ENCODE data around the gene ARAP1. TPM values are rescaled to one million over a fixed set of nuclear protein-coding genes. Genes with fewer than 3 reads are reported as not detected.
A peak's percentile ranks its signal among the peaks of the same experiment; 100 is the strongest.

Gene ARAP1
- total and polyA plus RNA-seq, 7 donors: 31.9 to 135 (median 61.5) TPM

GRCh38 chr11:72782081-72782920 is 30.1 kb upstream of the ARAP1 start:
- peaks cover 3 to 23% (median 20%) of the 10 kb centered on the region in 4 donors for H3K4me1 ChIP-seq
- 13 to 52% methylated on average over 14 of the region's 14 CpGs for WGBS, 2 donors
- no peaks in the 10 kb centered on the region for H3K36me3 ChIP-seq
- no peak for DNase-seq
- H3K27ac ChIP-seq: peak overlapping the region in 1 of 4 donors; percentile 62
- H3K27me3 ChIP-seq: no peaks in the 10 kb centered on the region
- no peaks in the 10 kb centered on the region for H3K9me3 ChIP-seq
- intact Hi-C loops (cut with DNase I): no loop called here
- H3K4me3 ChIP-seq: peak overlapping the region; percentile 33 to 75 (median 66)
- TF ChIP-seq CTCF (IDR thresholded peaks at IDR 0.05) (no peak), POLR2AphosphoS5 (IDR thresholded peaks at IDR 0.05) (no peak), EP300 (IDR thresholded peaks at IDR 0.05) (no peak), POLR2A (IDR thresholded peaks at IDR 0.05) (no peak)

GRCh38 chr11:72781313-72782080 is 29.3 kb upstream of the ARAP1 start:
- peak overlapping the region; percentile 57 to 75 (median 66) for H3K4me3 ChIP-seq
- no peak for DNase-seq
- H3K27ac ChIP-seq: peak overlapping the region in 2 of 4 donors; percentile 51 to 62
- H3K9me3 ChIP-seq: no peaks in the 10 kb centered on the region
- 1 to 2% methylated on average over 89 of the region's 89 CpGs for WGBS, 2 donors
- intact Hi-C loops (cut with DNase I): no loop called here
- peaks cover 3 to 23% (median 20%) of the 10 kb centered on the region in 4 donors for H3K4me1 ChIP-seq
- no peaks in the 10 kb centered on the region for H3K27me3 ChIP-seq
- TF ChIP-seq EP300 (IDR thresholded peaks at IDR 0.05) (no peak), CTCF (IDR thresholded peaks at IDR 0.05) (no peak), POLR2AphosphoS5 (IDR thresholded peaks at IDR 0.05) (no peak), POLR2A (IDR thresholded peaks at IDR 0.05) (no peak)
- H3K36me3 ChIP-seq: no peaks in the 10 kb centered on the region

- peaks cover 3 to 23% (median 20%) of the 10 kb centered on the region in 4 donors for H3K4me1 ChIP-seq
- H3K36me3 ChIP-seq: no peaks in the 10 kb centered on the region
- no peak for DNase-seq
- TF ChIP-seq CTCF (IDR thresholded peaks at IDR 0.05): no peak
- no peak for TF ChIP-seq POLR2A (IDR thresholded peaks at IDR 0.05)
- peak overlapping the region in 2 of 4 donors; percentile 51 to 62 for H3K27ac ChIP-seq
- H3K27me3 ChIP-seq: no peaks in the 10 kb centered on the region
- peak overlapping the region; percentile 57 to 75 (median 66) for H3K4me3 ChIP-seq
- WGBS, 2 donors: 5 to 34% methylated on average over 17 of the region's 17 CpGs
- intact Hi-C loops (cut with DNase I): no loop called here
- no peaks in the 10 kb centered on the region for H3K9me3 ChIP-seq
Measured at GRCh38 chr11:72781063-72781312, 28.8 kb upstream of the ARAP1 start.

GRCh38 chr11:72780296-72781062 is 28.3 kb upstream of the ARAP1 start:
- H3K27ac ChIP-seq: peak overlapping the region in 2 of 4 donors; percentile 51 to 62
- intact Hi-C loops (cut with DNase I): no loop called here
- H3K4me3 ChIP-seq: peak overlapping the region; percentile 57 to 75 (median 66)
- peaks cover 3 to 23% (median 20%) of the 10 kb centered on the region in 4 donors for H3K4me1 ChIP-seq
- no peaks in the 10 kb centered on the region for H3K36me3 ChIP-seq
- no peaks in the 10 kb centered on the region for H3K27me3 ChIP-seq
- TF ChIP-seq EP300 (IDR thresholded peaks at IDR 0.05) (no peak), POLR2A (IDR thresholded peaks at IDR 0.05) (no peak), POLR2AphosphoS5 (IDR thresholded peaks at IDR 0.05) (no peak), CTCF (IDR thresholded peaks at IDR 0.05) (no peak)
- no peak for DNase-seq
- 22 to 68% methylated on average over 10 of the region's 10 CpGs for WGBS, 2 donors
- H3K9me3 ChIP-seq: no peaks in the 10 kb centered on the region

Data from sigmoid colon (tissue), 7 donors.